ENCODE measurements around the gene TMEM201. TPM values are rescaled to one million over a fixed set of nuclear protein-coding genes. Genes with fewer than 3 reads are reported as not detected.

The TMEM201 gene
- polyA plus RNA-seq (2012; ENCODE audit: insufficient read depth, insufficient read length, low read depth) = 86.2 TPM

- Histone ChIP-seq H3K9me3 (no peaks in the 10 kb centered on the region), H3K36me3 (peaks cover 3% of the 10 kb centered on the region; the same call in 1 of the 2 replicates), H3K4me3 (ENCODE audit: low read depth, low read length) (peak within 1 kb of the TSS; percentile 67), H3K27me3 (no peaks in the 10 kb centered on the region), H3K4me1 (peaks cover 24% of the 10 kb centered on the region)
- peak; percentile 28 for TF ChIP-seq CTCF (IDR thresholded peaks at IDR 0.05; ENCODE audit: low read depth, low read length)
- peak; percentile 91 for DNase-seq
Measured at GRCh38 chr1:9588551-9589143, at the start of gene TMEM201. Gene TMEM201, plus strand, starts transcription at chr1:9588911. Its CDS starts 20 bp downstream, at chr1:9588931.

GRCh38 chr1:9539165-9539828, 49.4 kb upstream of the TMEM201 start, which contains the start of gene SLC25A33:
Gene SLC25A33, plus strand, starts transcription at chr1:9539465. Its CDS starts 227 bp downstream, at chr1:9539692.
- Histone ChIP-seq H3K27me3 (no peaks in the 10 kb centered on the region), H3K4me1 (no peaks in the 10 kb centered on the region)

GRCh38 chr1:9539829-9540550, 48.7 kb upstream of the TMEM201 start:
- peak; percentile 37 for DNase-seq
- no peaks in the 10 kb centered on the region for H3K4me1 ChIP-seq

More at GRCh38 chr1:9539165-9539828, 49.4 kb upstream of the TMEM201 start, which contains the start of gene SLC25A33:
- Histone ChIP-seq H3K36me3 (no peaks in the 10 kb centered on the region), H3K4me3 (ENCODE audit: low read depth, low read length) (peak within 1 kb of the TSS; percentile 73), H3K9me3 (no peaks in the 10 kb centered on the region)
- TF ChIP-seq CTCF (IDR thresholded peaks at IDR 0.05; ENCODE audit: low read depth, low read length) = no peak
- peak; percentile 92 for DNase-seq

GRCh38 chr1:9542430-9542829, 46.3 kb upstream of the TMEM201 start:
- Histone ChIP-seq H3K4me3 (ENCODE audit: low read depth, low read length) (no peak overlapping the region), H3K27me3 (no peaks in the 10 kb centered on the region), H3K36me3 (no peaks in the 10 kb centered on the region), H3K9me3 (no peaks in the 10 kb centered on the region), H3K4me1 (no peaks in the 10 kb centered on the region)
- TF ChIP-seq CTCF (IDR thresholded peaks at IDR 0.05; ENCODE audit: low read depth, low read length) = no peak
- DNase-seq = peak; percentile 15

More at GRCh38 chr1:9539829-9540550, 48.7 kb upstream of the TMEM201 start:
- Histone ChIP-seq H3K36me3 (no peaks in the 10 kb centered on the region), H3K9me3 (no peaks in the 10 kb centered on the region), H3K27me3 (no peaks in the 10 kb centered on the region), H3K4me3 (ENCODE audit: low read depth, low read length) (peak overlapping the region; percentile 73)
- TF ChIP-seq CTCF (IDR thresholded peaks at IDR 0.05; ENCODE audit: low read depth, low read length) = no peak

GRCh38 chr1:9544926-9545325, 43.8 kb upstream of the TMEM201 start:
- H3K36me3 ChIP-seq = no peaks in the 10 kb centered on the region
- no peak for DNase-seq
- TF ChIP-seq CTCF (IDR thresholded peaks at IDR 0.05; ENCODE audit: low read depth, low read length) = no peak
- H3K9me3 ChIP-seq = no peaks in the 10 kb centered on the region
- no peaks in the 10 kb centered on the region for H3K27me3 ChIP-seq
- H3K4me1 ChIP-seq = no peaks in the 10 kb centered on the region
- no peak overlapping the region for H3K4me3 ChIP-seq (ENCODE audit: low read depth, low read length)

Measured in BE2C (cell line).